Skin epidermis (tissue), 12 donors: Measurements from ENCODE around the gene ILDR2.

ENCODE experiments used
- H3K27ac ChIP-seq, 21 experiments: fragments of 200-600 bp; sonication (generic) in 11 of 21; one replicate each; pipeline ENCODE4 v1.5.0; 2020; ENCODE audit warnings: mild to moderate bottlenecking in 3 of 21, inconsistent platforms in 2 of 21, moderate library complexity in 2 of 21
- H3K4me3 ChIP-seq, 7 experiments: fragments of 200-600 bp; sonication (generic) in 2 of 7; one replicate each; pipeline ENCODE4 v1.5.0; 2020; ENCODE audit warnings: inconsistent platforms in 2 of 7, mild to moderate bottlenecking in 2 of 7, moderate library complexity in 1 of 7

ILDR2 gene

GRCh38 chr1:166929911-166930310 is 45.4 kb downstream of the ILDR2 start:
- no peak overlapping the region for H3K27ac ChIP-seq
- H3K4me3 ChIP-seq = no peak overlapping the region

- Histone ChIP-seq H3K27ac (no peak overlapping the region), H3K4me3 (no peak overlapping the region)
Measured at GRCh38 chr1:166927701-166928100, 47.6 kb downstream of the ILDR2 start.

- Histone ChIP-seq H3K4me3 (no peak overlapping the region), H3K27ac (no peak overlapping the region)
Measured at GRCh38 chr1:166925810-166926478, 49.4 kb downstream of the ILDR2 start.

- no peak overlapping the region for H3K27ac ChIP-seq
- no peak overlapping the region for H3K4me3 ChIP-seq
Measured at GRCh38 chr1:166924823-166925541, 50.4 kb downstream of the ILDR2 start.

GRCh38 chr1:166920561-166921475 is 54.5 kb downstream of the ILDR2 start:
- Histone ChIP-seq H3K4me3 (peak overlapping the region in 5 of 7 experiments; percentile 6 to 23 (median 15)), H3K27ac (no peak overlapping the region)

DNA sequence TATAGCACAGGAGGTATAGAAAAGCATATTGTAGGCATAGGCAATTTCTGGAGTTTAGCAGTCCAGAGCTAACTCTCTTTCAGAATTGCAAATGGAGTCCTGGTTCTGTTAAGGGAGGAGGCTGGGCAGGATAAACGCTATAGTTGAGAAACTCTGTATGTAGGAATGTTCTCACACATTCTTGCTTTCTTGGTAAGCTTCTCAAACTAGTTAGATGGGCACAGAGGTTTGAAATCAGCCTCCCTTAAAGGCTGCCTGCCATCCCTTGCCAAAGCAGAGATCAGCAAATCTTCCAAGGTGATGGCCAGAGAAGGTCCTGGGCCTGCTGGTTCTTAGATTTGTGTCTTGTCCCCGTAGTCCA is 56.4 kb downstream of the ILDR2 start:
- H3K27ac ChIP-seq = no peak overlapping the region
- no peak overlapping the region for H3K4me3 ChIP-seq

GRCh38 chr1:166918088-166918955 is 57.0 kb downstream of the ILDR2 start:
- H3K27ac ChIP-seq = no peak overlapping the region

GRCh38 chr1:166915941-166916340 is 59.4 kb downstream of the ILDR2 start:
- Histone ChIP-seq H3K27ac (no peak overlapping the region), H3K4me3 (no peak overlapping the region)

More at GRCh38 chr1:166918088-166918955, 57.0 kb downstream of the ILDR2 start:
- H3K4me3 ChIP-seq = no peak overlapping the region

- no peak overlapping the region for H3K27ac ChIP-seq
- H3K4me3 ChIP-seq = no peak overlapping the region
Measured at GRCh38 chr1:166915042-166915441, 60.3 kb downstream of the ILDR2 start.

DNA sequence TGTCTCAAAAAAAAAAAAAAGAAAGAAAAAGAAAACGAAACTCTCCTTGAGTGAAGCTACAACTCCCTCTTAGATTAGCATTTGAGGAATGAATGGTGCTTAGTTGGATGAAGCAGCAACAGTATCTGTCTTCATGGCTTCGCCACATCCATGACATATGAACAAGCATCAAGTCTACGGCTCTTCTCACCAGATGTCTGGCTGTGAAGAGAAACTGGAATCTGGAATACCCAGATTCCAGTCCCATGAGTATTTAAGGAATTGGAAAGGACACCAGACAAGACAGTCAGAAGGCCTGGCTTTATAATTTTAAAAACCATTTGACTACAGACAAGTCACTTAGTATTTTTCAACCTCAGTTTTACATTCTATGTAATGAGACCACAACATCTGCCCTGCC is 61.2 kb downstream of the ILDR2 start:
- Histone ChIP-seq H3K4me3 (no peak overlapping the region), H3K27ac (no peak overlapping the region)

DNA sequence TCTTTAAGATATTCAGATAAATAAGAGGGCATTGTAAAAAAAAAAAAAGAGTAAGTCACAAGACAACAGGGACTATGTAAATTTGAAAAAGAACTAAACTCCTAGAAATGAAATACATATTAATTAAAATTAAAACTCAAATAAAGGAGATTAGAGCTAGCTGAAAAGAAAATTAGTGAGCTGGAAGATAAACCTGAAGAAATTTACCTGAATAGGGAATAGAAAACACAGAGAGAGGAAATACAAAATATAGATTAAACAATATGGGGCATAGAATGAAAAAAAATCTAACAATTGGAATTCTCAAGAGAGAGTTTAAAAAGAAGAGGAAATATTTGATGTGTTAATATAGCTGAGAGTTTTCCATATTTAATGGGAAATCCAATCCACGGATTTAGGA is 63.7 kb downstream of the ILDR2 start:
- no peak overlapping the region for H3K27ac ChIP-seq
- H3K4me3 ChIP-seq = no peak overlapping the region

DNA sequence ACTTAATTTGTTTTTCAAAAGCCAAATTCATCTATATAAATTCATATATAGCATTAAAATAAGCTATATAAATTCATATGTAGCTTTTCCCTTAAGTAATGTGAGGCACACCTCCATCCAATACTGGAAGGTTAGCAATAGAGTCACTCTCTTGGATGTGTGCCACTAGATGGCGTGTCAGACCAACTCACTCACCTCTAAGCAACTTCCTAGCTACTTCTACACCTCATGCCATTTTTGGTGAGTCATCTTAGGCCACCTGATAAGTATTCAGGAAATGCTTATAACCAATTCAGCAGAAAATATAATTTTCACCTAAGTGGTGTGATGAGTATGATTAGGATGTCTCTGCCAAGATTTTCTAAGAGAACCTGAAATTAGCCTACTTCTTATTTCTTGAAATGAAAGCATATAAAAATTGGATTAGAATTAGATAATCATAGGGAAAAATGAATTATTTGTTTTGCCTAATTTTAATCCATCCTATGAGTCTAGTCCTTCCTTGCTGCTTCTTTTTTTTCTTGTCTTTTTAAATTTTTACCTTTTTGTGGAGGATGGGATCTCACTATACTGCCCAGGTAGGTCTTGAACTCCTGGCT is 64.8 kb downstream of the ILDR2 start:
- Histone ChIP-seq H3K4me3 (no peak overlapping the region), H3K27ac (no peak overlapping the region)

GRCh38 chr1:166908942-166909341 is 66.4 kb downstream of the ILDR2 start:
- Histone ChIP-seq H3K27ac (no peak overlapping the region), H3K4me3 (no peak overlapping the region)

- Histone ChIP-seq H3K27ac (no peak overlapping the region), H3K4me3 (no peak overlapping the region)
Measured at GRCh38 chr1:166907763-166908162, 67.6 kb downstream of the ILDR2 start.

GRCh38 chr1:166907051-166907450 is 68.3 kb downstream of the ILDR2 start:
- H3K4me3 ChIP-seq = no peak overlapping the region
- no peak overlapping the region for H3K27ac ChIP-seq

GRCh38 chr1:166906647-166907046 is 68.7 kb downstream of the ILDR2 start:
- Histone ChIP-seq H3K27ac (no peak overlapping the region), H3K4me3 (no peak overlapping the region)

GRCh38 chr1:166905900-166906299 is 69.4 kb downstream of the ILDR2 start:
- Histone ChIP-seq H3K4me3 (no peak overlapping the region), H3K27ac (no peak overlapping the region)

- Histone ChIP-seq H3K27ac (no peak overlapping the region), H3K4me3 (no peak overlapping the region)
Measured at GRCh38 chr1:166905136-166905535, 70.2 kb downstream of the ILDR2 start.

GRCh38 chr1:166903232-166903631 is 72.1 kb downstream of the ILDR2 start:
- Histone ChIP-seq H3K27ac (no peak overlapping the region), H3K4me3 (no peak overlapping the region)
